HepG2 (cell line): Measurements from ENCODE around the gene CARD9. TPM values are rescaled to one million over a fixed set of nuclear protein-coding genes. Genes with fewer than 3 reads are reported as not detected.

ENCODE experiments used
- CBFB ChIP-seq: sonication (generic); formaldehyde crosslinking; IDR thresholded peaks from 2 replicates; pipeline ENCODE4 v1.4.0; 2020; ENCODE audit warnings: missing genetic modification reagents
- FOXP1 ChIP-seq, 2 experiments: fragments of 450-650 bp in 1 of 2; IDR thresholded peaks; 2 replicates each; pipeline ENCODE4 v1.6.1; 2017 to 2018; ENCODE audit warnings: antibody characterized with exemption in 1 of 2
- GLI4 ChIP-seq: sonication (generic); formaldehyde crosslinking; IDR thresholded peaks from 2 replicates; pipeline ENCODE4 v1.5.1; 2020; ENCODE audit warnings: missing genetic modification reagents, mild to moderate bottlenecking, moderate library complexity, borderline replicate concordance
- HES4 ChIP-seq: sonication (generic); formaldehyde crosslinking; IDR thresholded peaks from 2 replicates; pipeline ENCODE4 v1.9.0; 2021; ENCODE audit warnings: mild to moderate bottlenecking, missing genetic modification reagents, borderline replicate concordance
- HHEX ChIP-seq: IDR thresholded peaks from 2 replicates; pipeline ENCODE4 v1.6.1; 2016; ENCODE audit warnings: control low read depth
- HNRNPLL ChIP-seq: fragments of 200-400 bp; formaldehyde crosslinking; IDR thresholded peaks from 2 replicates; pipeline ENCODE4 v1.6.1; 2017; ENCODE audit warnings: mild to moderate bottlenecking, low read depth, low read length; ENCODE audit not compliant: poor library complexity, severe bottlenecking
- NCOA5 ChIP-seq: sonication (generic); formaldehyde crosslinking; IDR thresholded peaks from 2 replicates; pipeline ENCODE4 v1.4.0; 2020; ENCODE audit warnings: missing genetic modification reagents
- NFATC3 ChIP-seq: sonication (generic); formaldehyde crosslinking; IDR thresholded peaks from 2 replicates; pipeline ENCODE4 v1.5.1; 2020; ENCODE audit warnings: mild to moderate bottlenecking, missing genetic modification reagents
- NR2F2 ChIP-seq: IDR thresholded peaks from 2 replicates; pipeline ENCODE4 v1.6.1; 2012; ENCODE audit warnings: low read depth, inconsistent platforms, borderline replicate concordance
- ONECUT2 ChIP-seq: sonication (generic); formaldehyde crosslinking; IDR thresholded peaks from 2 replicates; pipeline ENCODE4 v1.4.0; 2020; ENCODE audit warnings: missing genetic modification reagents
- PLRG1 ChIP-seq: fragments of 450-650 bp; conservative IDR thresholded peaks from 2 replicates; pipeline ENCODE4 v1.6.1; 2016
- RFXANK ChIP-seq: IDR thresholded peaks from 2 replicates; pipeline ENCODE4 v1.6.1; 2016
- TEAD2 ChIP-seq: sonication (generic); formaldehyde crosslinking; IDR thresholded peaks from 2 replicates; pipeline ENCODE4 v1.9.0; 2021; ENCODE audit warnings: missing genetic modification reagents
- TGIF2 ChIP-seq: IDR thresholded peaks from 2 replicates; pipeline ENCODE4 v1.6.1; 2016; ENCODE audit warnings: control low read depth, missing compliant biosample characterization
- ZFP36L2 ChIP-seq: sonication (generic); formaldehyde crosslinking; IDR thresholded peaks from 2 replicates; pipeline ENCODE4 v1.4.0; 2020; ENCODE audit warnings: missing genetic modification reagents
- ZFX ChIP-seq: sonication (generic); formaldehyde crosslinking; IDR thresholded peaks from 2 replicates; pipeline ENCODE4 v1.4.0; 2020; ENCODE audit warnings: mild to moderate bottlenecking, low read depth, missing genetic modification reagents, moderate library complexity
- ZMYM4 ChIP-seq: sonication (generic); formaldehyde crosslinking; IDR thresholded peaks from 2 replicates; pipeline ENCODE4 v1.8.1; 2023; ENCODE audit warnings: mild to moderate bottlenecking, missing genetic modification reagents
- ZNF136 ChIP-seq: sonication (generic); formaldehyde crosslinking; IDR thresholded peaks from 2 replicates; pipeline ENCODE4 v1.8.1; 2022; ENCODE audit warnings: low read depth, mild to moderate bottlenecking, moderate library complexity, missing genetic modification reagents
- ZNF333 ChIP-seq: sonication (generic); formaldehyde crosslinking; IDR thresholded peaks from 2 replicates; pipeline ENCODE4 v1.4.0; 2020; ENCODE audit warnings: mild to moderate bottlenecking, missing genetic modification reagents, borderline replicate concordance
- ZNF737 ChIP-seq: sonication (generic); formaldehyde crosslinking; IDR thresholded peaks from 2 replicates; pipeline ENCODE4 v1.5.0; 2020; ENCODE audit warnings: missing genetic modification reagents, mild to moderate bottlenecking, borderline replicate concordance
- ZNF781 ChIP-seq: sonication (generic); formaldehyde crosslinking; IDR thresholded peaks from 2 replicates; pipeline ENCODE4 v1.5.1; 2020; ENCODE audit warnings: borderline replicate concordance, mild to moderate bottlenecking, missing genetic modification reagents; ENCODE audit errors: not compliant biosample characterization
- ZNF788 ChIP-seq: sonication (generic); formaldehyde crosslinking; IDR thresholded peaks from 2 replicates; pipeline ENCODE4 v1.5.0; 2020; ENCODE audit warnings: mild to moderate bottlenecking, missing genetic modification reagents, borderline replicate concordance
- ZSCAN21 ChIP-seq: sonication (generic); formaldehyde crosslinking; IDR thresholded peaks from 2 replicates; pipeline ENCODE4 v1.8.0; 2022; ENCODE audit warnings: mild to moderate bottlenecking, missing genetic modification reagents, moderate library complexity, borderline replicate concordance
- polyA plus RNA-seq, 8 experiments: library from polyadenylated mRNA; depleted of rRNA in 3 of 8; stranded (reverse) in 7 of 8; unstranded in 1 of 8; fragments of >200 nt; fragmentation: Illumina TruSeq in 4 of 8; extraction: Trizol in 4 of 8; gene quantifications; 2 replicates each; pipeline versions ENCODE4 v1.2.1 to v1.2.3, GENCODE V29; 2011 to 2016; ENCODE audit warnings: low read depth in 4 of 8, missing spikeins in 1 of 8, mixed read lengths in 1 of 8; ENCODE audit not compliant: insufficient read depth in 1 of 8
- total RNA-seq, 5 experiments: library from RNA; depleted of rRNA; stranded (reverse); fragments of >200 nt; fragmentation: Illumina TruSeq; extraction: Trizol; gene quantifications; 2 replicates each; pipeline ENCODE4 v1.2.3, GENCODE V29; 2016; ENCODE audit warnings: low read depth in 1 of 5
- TF ChIP-seq, protein P1 (sequence below): sonication (generic); formaldehyde crosslinking; IDR thresholded peaks from 2 replicates; pipeline ENCODE4 v1.4.0; 2020; ENCODE audit warnings: mild to moderate bottlenecking, low read depth, missing genetic modification reagents
- TF ChIP-seq, protein P2 (sequence below): sonication (generic); formaldehyde crosslinking; IDR thresholded peaks from 2 replicates; pipeline ENCODE4 v1.4.0; 2020; ENCODE audit warnings: missing genetic modification reagents, mild to moderate bottlenecking, borderline replicate concordance
- TF ChIP-seq, protein P3 (sequence below): sonication (generic); formaldehyde crosslinking; IDR thresholded peaks from 2 replicates; pipeline ENCODE4 v1.4.0; 2020; ENCODE audit warnings: missing genetic modification reagents

CARD9 gene
- total and polyA plus RNA-seq, 2 of the 13 experiments (the other 11 are each of a cell fraction or from before 2014, with no cell fraction given): 3.3 to 7.4 TPM

DNA sequence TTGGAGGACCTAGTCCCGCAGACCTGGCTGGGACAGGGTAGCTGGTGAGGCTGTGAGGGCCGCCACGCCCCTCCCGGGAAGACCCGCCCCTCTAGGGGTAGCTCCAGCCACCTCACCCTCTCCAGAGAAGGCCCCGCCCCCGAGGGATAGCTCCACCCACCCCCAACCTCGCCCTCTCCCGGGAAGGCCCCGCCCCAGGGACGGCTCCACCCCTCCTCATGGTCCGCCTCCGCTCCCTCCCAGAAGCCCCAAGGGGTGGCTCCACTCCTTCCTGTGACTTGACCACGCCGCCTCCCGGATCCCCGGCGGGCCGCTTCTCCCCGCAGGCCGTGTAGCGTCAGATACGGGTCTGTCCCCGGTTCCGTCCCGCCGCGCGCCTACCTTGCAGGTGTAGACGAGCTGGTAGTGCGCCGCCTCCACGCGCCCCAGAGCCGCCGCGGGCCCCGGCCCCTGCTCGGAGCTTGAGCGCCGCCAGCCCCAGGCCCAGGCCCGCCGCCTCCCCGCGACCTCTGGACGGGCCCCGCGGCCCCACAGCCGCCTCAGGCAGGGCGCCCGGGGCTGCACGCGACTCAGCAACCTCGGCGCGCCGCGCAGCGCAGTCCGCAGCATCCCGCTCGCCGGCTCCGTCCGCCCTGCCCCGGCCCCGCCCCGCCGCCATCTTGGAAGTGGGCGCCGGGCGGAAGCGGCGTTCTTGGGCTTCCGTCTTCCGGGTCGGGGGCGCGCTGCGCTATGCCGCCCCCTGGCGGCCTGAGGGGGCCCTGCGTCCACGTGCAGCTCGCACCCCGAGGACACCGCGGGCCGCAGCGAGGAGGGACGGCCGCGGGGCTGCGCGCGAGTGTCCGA is 10.1 kb downstream of the CARD9 start, which contains the start of gene DNLZ (continued):
- TF ChIP-seq ZNF333 (CRISPR knock-in tag): 0 out of 2 replicates have a peak, but pooled peaks have one; percentile 13
- TF ChIP-seq ZSCAN21: peak; percentile 88
- peak; percentile 69; the same call in 1 of the 2 replicates for TF ChIP-seq ZMYM4
- TF ChIP-seq ZNF788 (CRISPR knock-in tag): peak; percentile 60; the same call in 1 of the 2 replicates
- 0 out of 2 replicates have a peak, but pooled peaks have one; percentile 68 for TF ChIP-seq TEAD2 (CRISPR knock-in tag)
- TF ChIP-seq CBFB (CRISPR knock-in tag): peak; percentile 18; the same call in 1 of the 2 replicates
- TF ChIP-seq PLRG1: no peak
- TF ChIP-seq, protein P1, sequence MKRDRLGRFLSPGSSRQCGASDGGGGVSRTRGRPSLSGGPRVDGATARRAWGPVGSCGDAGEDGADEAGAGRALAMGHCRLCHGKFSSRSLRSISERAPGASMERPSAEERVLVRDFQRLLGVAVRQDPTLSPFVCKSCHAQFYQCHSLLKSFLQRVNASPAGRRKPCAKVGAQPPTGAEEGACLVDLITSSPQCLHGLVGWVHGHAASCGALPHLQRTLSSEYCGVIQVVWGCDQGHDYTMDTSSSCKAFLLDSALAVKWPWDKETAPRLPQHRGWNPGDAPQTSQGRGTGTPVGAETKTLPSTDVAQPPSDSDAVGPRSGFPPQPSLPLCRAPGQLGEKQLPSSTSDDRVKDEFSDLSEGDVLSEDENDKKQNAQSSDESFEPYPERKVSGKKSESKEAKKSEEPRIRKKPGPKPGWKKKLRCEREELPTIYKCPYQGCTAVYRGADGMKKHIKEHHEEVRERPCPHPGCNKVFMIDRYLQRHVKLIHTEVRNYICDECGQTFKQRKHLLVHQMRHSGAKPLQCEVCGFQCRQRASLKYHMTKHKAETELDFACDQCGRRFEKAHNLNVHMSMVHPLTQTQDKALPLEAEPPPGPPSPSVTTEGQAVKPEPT: peak; percentile 80; the same call in 1 of the 2 replicates
- TF ChIP-seq HNRNPLL: peak; percentile 24
- TF ChIP-seq GLI4 (CRISPR knock-in tag): no peak
- TF ChIP-seq, protein P2, sequence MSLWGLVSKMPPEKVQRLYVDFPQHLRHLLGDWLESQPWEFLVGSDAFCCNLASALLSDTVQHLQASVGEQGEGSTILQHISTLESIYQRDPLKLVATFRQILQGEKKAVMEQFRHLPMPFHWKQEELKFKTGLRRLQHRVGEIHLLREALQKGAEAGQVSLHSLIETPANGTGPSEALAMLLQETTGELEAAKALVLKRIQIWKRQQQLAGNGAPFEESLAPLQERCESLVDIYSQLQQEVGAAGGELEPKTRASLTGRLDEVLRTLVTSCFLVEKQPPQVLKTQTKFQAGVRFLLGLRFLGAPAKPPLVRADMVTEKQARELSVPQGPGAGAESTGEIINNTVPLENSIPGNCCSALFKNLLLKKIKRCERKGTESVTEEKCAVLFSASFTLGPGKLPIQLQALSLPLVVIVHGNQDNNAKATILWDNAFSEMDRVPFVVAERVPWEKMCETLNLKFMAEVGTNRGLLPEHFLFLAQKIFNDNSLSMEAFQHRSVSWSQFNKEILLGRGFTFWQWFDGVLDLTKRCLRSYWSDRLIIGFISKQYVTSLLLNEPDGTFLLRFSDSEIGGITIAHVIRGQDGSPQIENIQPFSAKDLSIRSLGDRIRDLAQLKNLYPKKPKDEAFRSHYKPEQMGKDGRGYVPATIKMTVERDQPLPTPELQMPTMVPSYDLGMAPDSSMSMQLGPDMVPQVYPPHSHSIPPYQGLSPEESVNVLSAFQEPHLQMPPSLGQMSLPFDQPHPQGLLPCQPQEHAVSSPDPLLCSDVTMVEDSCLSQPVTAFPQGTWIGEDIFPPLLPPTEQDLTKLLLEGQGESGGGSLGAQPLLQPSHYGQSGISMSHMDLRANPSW: no peak
- TF ChIP-seq TGIF2: no peak
- TF ChIP-seq HHEX: no peak
- TF ChIP-seq FOXP1 (IDR thresholded peaks at IDR 0.05): no peak
- TF ChIP-seq FOXP1 (CRISPR knock-in tag; IDR thresholded peaks at IDR 0.05): no peak
- TF ChIP-seq ZNF781 (CRISPR knock-in tag): no peak
- TF ChIP-seq, protein P3, sequence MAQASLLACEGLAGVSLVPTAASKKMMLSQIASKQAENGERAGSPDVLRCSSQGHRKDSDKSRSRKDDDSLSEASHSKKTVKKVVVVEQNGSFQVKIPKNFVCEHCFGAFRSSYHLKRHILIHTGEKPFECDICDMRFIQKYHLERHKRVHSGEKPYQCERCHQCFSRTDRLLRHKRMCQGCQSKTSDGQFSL (CRISPR knock-in tag): peak; percentile 59; the same call in 1 of the 2 replicates
- TF ChIP-seq ZFP36L2 (CRISPR knock-in tag): no peak
- no peak; the same call in 1 of the 2 replicates for TF ChIP-seq HES4 (CRISPR knock-in tag)
- TF ChIP-seq NCOA5 (CRISPR knock-in tag): no peak
- no peak for TF ChIP-seq ZNF737 (CRISPR knock-in tag)
- no peak for TF ChIP-seq NR2F2
- no peak for TF ChIP-seq NFATC3 (CRISPR knock-in tag)
- no peak for TF ChIP-seq ZNF136 (CRISPR knock-in tag)
- peak; percentile 85 for TF ChIP-seq ZFX
- no peak for TF ChIP-seq ONECUT2 (CRISPR knock-in tag)
- TF ChIP-seq RFXANK (CRISPR knock-in tag): peak; percentile 55; the same call in 1 of the 2 replicates
